Naive B cell (primary cell): ENCODE measurements around the gene FAM131C. TPM values are rescaled to one million over a fixed set of nuclear protein-coding genes. Genes with fewer than 3 reads are reported as not detected.

Source experiments
- ATAC-seq, 2 donors: fragments of 150-1000 bp; cut with Tn5 transposase; 2 replicates each; pipeline ENCODE4 v1.10.0; 2021; ENCODE audit warnings: low read depth in 2 of 2, mild to moderate bottlenecking in 2 of 2, moderate library complexity in 2 of 2
- DNase-seq: peaks from one replicate; pipeline ENCODE4 v3.0.0; 2022
- H3K27ac Mint-ChIP-seq, 6 donors: one replicate each; pipeline ENCODE4 v1.8.0; 2020 to 2022; ENCODE audit warnings: mild to moderate bottlenecking in 6 of 6, mixed read lengths in 6 of 6, moderate library complexity in 5 of 6, inconsistent platforms in 2 of 6
- H3K27me3 Mint-ChIP-seq, 3 donors: one replicate each; pipeline ENCODE4 v1.8.0; 2021 to 2022; ENCODE audit warnings: mixed read lengths in 3 of 3, mild to moderate bottlenecking in 1 of 3
- H3K36me3 Mint-ChIP-seq, 2 donors: one replicate each; pipeline ENCODE4 v1.8.0; 2020 to 2022; ENCODE audit warnings: mixed read lengths in 2 of 2, inconsistent platforms in 1 of 2, mild to moderate bottlenecking in 1 of 2
- H3K4me1 Mint-ChIP-seq, 3 donors: one replicate each; pipeline ENCODE4 v1.8.0; 2020 to 2022; ENCODE audit warnings: mixed read lengths in 3 of 3, inconsistent platforms in 1 of 3, mild to moderate bottlenecking in 1 of 3, moderate library complexity in 1 of 3
- H3K4me3 Mint-ChIP-seq, 8 donors: one replicate each; pipeline ENCODE4 v1.8.0; 2020 to 2022; ENCODE audit warnings: mild to moderate bottlenecking in 8 of 8, mixed read lengths in 8 of 8, moderate library complexity in 8 of 8, inconsistent platforms in 2 of 8
- H3K9me3 Mint-ChIP-seq, 7 donors: one replicate each; pipeline ENCODE4 v1.8.0; 2020 to 2022; ENCODE audit warnings: mixed read lengths in 7 of 7, mild to moderate bottlenecking in 5 of 7, inconsistent platforms in 2 of 7, moderate library complexity in 1 of 7
- polyA plus RNA-seq, 6 donors: library from polyadenylated mRNA; unstranded; fragments of 300-500 nt; fragmentation: Illumina TruSeq; gene quantifications; one replicate each; pipeline ENCODE4 v1.2.3, GENCODE V29; 2021; ENCODE audit warnings: low read depth in 6 of 6

Gene FAM131C
- polyA plus RNA-seq, 6 donors from 2014 or later, result not detected

DNA sequence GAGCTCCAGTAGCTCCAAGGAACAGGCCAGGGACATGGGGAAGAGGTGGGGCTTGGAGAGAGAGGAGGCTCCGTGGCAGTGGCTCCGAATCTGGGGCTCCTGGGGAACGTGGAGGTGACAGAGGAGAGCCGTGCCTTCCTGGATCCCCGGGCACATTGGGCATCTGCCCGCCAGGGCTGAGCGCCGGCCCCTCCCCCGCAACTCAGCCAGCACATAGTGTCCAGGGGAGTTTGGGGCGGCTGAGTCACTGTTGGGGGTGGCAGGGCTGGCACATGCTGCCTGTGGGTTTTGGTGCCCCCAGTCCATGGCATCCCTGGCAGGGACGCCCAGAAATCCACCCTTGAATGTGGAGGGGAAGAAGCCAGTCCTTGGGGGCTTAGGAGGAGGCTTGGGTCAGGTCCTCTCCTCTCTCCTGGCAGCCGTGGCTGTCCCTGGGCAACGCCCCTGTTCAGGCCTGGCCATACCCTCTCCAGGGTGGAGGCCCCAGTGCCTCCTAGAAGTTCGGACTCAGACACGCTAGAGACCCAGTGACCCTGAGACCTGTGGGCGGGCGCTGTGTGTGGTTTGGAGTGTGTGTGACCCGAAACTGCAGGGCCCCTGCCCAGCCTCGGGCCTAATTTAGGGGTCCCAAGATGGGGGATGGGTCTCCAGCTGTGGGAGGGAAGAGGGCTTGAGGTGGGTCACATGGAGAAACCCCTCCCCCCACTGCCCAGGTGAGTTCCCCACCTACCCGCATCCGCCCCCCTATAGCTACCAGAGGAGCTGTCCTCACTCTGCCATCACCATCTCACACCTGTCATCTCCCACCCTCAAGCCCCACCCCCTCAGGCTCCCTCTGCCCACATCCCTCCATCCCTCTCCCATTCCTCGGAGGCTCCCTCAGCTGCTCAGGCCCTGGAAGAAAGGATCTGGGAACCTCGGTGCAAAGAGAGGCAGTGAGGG is 57.2 kb downstream of the FAM131C start:
- ATAC-seq, result no peak
- Mint-ChIP-seq H3K4me1 (peaks cover 11 to 32% (median 26%) of the 10 kb centered on the region in 3 donors), H3K27me3 (peaks cover 0 to 11% (median under 1%) of the 10 kb centered on the region in 3 donors), H3K27ac (no peak overlapping the region), H3K4me3 (no peak overlapping the region), H3K36me3 (no peaks in the 10 kb centered on the region), H3K9me3 (no peaks in the 10 kb centered on the region)
- DNase-seq, result no peak

DNA sequence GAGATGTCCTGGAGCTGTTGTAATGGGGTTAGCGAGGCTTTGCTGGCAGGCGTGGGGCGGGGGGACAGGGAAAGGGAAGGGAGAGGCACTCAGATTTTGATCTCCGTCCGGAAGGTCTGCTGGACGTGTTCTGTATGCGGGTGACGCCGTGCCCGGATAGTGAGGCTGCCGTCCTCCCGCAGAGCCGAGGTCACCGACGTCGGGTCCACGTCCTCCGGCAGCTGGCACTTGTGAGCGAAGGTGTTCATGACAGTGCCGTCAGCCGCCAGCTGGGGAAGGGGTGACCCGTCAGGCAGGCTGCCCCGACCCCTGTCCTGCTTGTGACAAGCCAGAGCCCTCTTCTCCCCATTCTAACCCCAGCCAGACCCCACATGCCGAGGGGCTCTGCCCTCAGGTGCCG is 58.0 kb downstream of the FAM131C start:
- Mint-ChIP-seq H3K4me3 (no peak overlapping the region), H3K36me3 (no peaks in the 10 kb centered on the region)

DNA sequence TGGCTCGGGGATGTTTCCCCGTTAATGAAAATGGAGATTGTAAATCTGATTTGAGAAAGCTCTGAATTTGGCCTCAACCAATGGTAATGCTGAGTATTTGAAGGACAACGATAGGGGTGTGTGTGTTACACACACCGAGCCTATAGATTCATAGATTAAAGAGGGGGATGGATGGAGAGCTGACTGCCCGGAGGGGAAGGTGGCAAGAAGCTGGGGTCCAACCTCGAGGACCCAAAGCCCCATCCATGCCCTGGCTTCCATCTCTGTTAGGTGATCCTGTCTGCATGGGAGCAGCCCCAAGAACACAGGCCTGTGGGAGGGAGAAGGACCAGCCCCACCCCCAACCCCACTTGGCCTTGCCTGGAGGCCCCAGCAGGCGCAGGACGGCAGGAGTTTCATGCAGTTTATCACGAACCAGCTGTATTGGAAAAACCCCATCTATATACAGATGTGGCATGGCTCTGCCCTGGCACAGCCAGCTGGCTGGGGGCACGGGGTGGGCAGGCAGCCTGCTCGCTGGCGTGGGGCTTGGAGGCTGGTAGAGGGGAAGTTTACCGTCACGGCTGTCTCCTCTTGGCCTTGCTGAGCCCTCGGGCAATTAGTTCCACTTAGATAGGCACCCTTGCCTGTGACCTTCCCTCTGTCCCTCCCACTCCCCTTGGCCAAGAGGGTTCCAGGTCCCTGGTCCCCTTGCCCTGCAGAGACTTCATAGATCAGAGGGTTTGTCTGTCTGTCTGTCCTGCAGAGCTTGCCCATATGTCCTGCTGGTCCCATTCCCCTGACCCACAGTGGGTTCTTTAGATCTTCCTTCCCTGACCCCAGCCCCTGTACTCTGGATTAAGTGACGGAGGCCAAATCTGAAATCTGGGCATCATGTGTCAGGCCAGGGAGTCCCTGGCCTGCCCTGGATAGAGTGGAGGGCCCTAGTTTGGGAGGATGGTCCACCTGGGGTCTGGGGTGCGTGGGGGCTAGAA is 58.7 kb downstream of the FAM131C start:
- H3K36me3 Mint-ChIP-seq, result no peaks in the 10 kb centered on the region
- H3K9me3 Mint-ChIP-seq, result no peaks in the 10 kb centered on the region
- H3K27ac Mint-ChIP-seq, result peak overlapping the region in 3 of 6 donors; percentile 63 to 66 (median 64)
- DNase-seq, result no peak
- peak overlapping the region in 6 of 8 donors; percentile 29 to 77 (median 55) for H3K4me3 Mint-ChIP-seq
- H3K27me3 Mint-ChIP-seq, result peaks cover 0 to 11% (median 0%) of the 10 kb centered on the region in 3 donors
- peaks cover 11 to 32% (median 26%) of the 10 kb centered on the region in 3 donors for H3K4me1 Mint-ChIP-seq
- peak; percentile 87 to 90 for ATAC-seq

More for the DNA sequence above, 58.0 kb downstream of the FAM131C start:
- H3K4me1 Mint-ChIP-seq, result peaks cover 11 to 32% (median 26%) of the 10 kb centered on the region in 3 donors
- peaks cover 0 to 10% (median 0%) of the 10 kb centered on the region in 3 donors for H3K27me3 Mint-ChIP-seq
- no peak for ATAC-seq
- H3K9me3 Mint-ChIP-seq, result no peaks in the 10 kb centered on the region
- no peak for DNase-seq
- H3K27ac Mint-ChIP-seq, result peak overlapping the region in 3 of 6 donors; percentile 56 to 66 (median 63)

DNA sequence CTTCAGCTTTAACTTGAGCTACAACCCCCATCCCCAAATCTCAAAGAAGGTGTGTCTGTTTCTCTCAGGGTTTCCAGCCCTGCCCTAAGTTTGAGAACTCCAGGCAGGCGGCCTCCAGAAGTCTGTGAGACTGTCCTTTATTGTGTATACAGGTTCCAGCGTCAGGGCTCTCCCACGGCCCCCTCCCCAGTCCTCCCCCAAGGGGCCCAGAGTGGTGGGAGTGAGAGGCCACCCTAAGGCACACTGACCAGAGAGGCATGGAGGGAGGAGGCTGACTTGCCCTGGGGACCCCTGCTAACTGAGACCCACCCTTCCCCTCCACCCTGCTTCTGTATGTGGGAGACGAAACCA is 59.6 kb downstream of the FAM131C start:
- DNase-seq (no peak), ATAC-seq (no peak)
- Mint-ChIP-seq H3K4me1 (peaks cover 11 to 32% (median 26%) of the 10 kb centered on the region in 3 donors), H3K4me3 (peak overlapping the region in 6 of 8 donors; percentile 36 to 68 (median 60)), H3K36me3 (no peaks in the 10 kb centered on the region), H3K9me3 (no peaks in the 10 kb centered on the region), H3K27me3 (peaks cover 0 to 16% (median 0%) of the 10 kb centered on the region in 3 donors), H3K27ac (peak overlapping the region in 3 of 6 donors; percentile 47 to 64 (median 63))

DNA sequence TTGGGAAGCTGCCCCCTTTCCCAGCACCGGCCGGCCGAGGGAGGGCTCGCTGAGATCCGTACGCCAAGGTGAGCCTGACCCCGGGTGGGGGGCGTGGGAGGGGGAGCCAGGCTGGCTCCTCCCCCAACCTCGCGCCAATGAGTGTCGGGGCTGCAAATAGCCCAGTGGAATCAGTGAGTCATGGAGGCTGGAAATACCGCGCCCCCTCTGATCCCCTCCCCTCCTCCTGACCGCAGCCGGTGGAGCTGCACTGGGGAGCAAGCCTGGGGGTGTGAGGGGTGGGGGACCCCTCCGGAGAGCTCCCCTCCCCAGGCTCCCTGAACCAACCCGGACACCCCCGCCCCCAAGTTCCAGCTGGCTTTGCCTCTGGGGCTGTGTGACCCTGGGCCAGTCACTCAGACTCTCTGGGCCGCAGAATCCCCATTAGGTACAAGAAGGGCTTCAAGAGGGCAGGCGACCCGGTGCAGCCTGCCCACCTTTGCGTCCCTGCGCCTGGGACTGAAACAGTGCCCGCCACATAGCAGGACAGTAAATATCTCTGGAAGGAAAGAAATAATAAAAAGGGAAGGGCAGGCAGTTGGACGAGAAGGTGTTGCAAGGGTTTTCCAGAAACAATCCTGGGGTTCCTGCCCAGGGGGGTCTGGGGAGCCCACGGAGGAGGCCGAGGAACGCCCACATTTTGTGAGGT is 60.1 kb downstream of the FAM131C start:
- Mint-ChIP-seq H3K36me3 (no peaks in the 10 kb centered on the region), H3K27ac (no peak overlapping the region), H3K4me1 (peaks cover 11 to 32% (median 26%) of the 10 kb centered on the region in 3 donors), H3K4me3 (peak overlapping the region; percentile 36 to 68 (median 56)), H3K27me3 (peaks cover 0 to 16% (median 0%) of the 10 kb centered on the region in 3 donors), H3K9me3 (no peaks in the 10 kb centered on the region)
- DNase-seq (no peak), ATAC-seq (peak; percentile 24 to 29)

DNA sequence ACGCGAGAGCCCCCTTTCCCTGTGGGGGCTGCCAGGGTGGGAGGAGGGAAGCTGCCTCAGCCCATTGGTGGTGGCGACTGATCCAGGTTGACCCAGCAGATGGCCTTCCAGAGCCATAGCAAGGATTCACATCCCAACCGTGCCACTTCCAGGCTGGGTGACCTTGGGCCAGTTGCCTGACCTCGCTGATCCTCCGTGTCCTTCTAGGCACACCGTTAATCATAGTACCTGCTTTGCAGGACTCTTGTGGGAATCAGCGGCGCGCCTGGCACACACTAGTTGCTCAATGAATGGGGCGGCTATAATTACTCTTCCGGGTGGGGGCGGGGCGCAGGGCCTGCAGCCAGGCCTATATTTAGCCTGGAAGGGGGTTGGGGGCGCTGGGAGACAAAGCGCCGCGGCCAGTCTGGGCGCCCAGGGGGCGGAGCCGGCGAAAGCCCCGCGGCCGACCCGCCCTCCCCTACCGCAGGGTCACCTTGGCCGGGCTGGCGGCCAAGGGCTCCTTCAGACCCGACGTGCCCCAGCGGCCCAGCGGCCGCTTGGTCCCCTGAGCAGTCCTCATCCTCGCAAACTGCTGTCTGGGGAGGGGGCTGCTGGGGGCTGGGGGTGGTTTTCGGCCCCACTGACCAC is 60.7 kb downstream of the FAM131C start:
- Mint-ChIP-seq H3K4me1 (peaks cover 11 to 32% (median 26%) of the 10 kb centered on the region in 3 donors), H3K4me3 (peak overlapping the region; percentile 15 to 80 (median 50)), H3K27ac (no peak overlapping the region), H3K27me3 (peaks cover 0 to 16% (median 0%) of the 10 kb centered on the region in 3 donors), H3K9me3 (no peaks in the 10 kb centered on the region), H3K36me3 (no peaks in the 10 kb centered on the region)
- peak in 1 of 2 donors; percentile 32 for ATAC-seq
- DNase-seq, result no peak

DNA sequence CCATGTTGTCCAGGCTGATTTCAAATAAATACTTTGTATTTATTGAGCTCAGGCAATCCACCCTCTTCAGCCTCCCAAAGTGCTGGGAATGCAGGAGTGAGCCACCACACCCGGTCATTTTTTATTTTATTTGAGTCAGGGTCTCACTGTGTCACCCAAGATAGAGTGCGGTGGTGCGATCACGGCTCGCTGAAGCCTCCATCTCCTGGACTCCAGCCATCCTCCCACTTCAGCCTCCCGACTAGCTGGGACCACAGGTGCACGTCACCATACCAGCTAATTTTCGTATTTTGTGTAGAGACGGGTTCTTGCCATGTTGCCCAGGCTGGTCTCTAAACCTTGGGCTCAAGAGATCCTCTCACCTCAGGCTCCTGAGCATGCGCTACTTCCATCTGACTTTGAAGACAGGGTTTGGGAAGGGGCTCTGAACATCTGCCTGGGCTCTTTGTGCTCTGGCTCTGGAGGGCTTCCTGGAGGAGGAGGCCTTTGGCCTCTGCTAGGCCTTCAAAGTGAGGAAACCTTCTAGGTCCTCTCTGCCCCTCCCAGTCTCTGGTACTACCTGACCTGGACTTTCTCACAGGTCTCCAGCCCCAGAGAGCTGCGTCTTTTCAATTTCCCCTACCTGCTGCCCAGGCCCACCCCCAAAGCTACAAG is 61.4 kb downstream of the FAM131C start:
- Mint-ChIP-seq H3K36me3 (no peaks in the 10 kb centered on the region), H3K27me3 (peaks cover 0 to 16% (median 0%) of the 10 kb centered on the region in 3 donors)
- no peak for ATAC-seq

DNA sequence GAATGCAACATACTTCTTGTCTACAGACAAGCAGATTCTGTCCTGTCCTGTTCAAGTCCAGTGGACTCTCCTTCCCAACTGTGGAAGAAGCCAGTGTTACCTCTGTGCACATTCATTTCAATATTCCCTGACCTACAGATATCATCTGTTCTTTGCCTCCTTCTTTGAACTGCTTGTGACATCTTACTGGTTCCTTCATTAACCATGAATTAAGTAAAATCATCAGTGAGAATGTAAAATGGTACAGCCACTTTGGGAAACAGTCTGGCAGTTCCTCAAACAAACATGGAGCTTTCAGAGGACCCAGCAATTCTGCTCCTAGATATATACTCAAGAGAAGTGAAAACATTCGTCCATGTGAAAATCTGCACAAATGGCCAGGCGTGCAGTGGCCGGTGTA is 62.6 kb downstream of the FAM131C start:
- peaks cover 0 to 15% (median 3%) of the 10 kb centered on the region in 3 donors for H3K27me3 Mint-ChIP-seq
- ATAC-seq, result no peak
- H3K36me3 Mint-ChIP-seq, result no peaks in the 10 kb centered on the region
- H3K4me3 Mint-ChIP-seq, result no peak overlapping the region
- no peak for DNase-seq
- H3K27ac Mint-ChIP-seq, result no peak overlapping the region
- no peaks in the 10 kb centered on the region for H3K9me3 Mint-ChIP-seq
- peaks cover 23 to 45% (median 41%) of the 10 kb centered on the region in 3 donors for H3K4me1 Mint-ChIP-seq

More for the DNA sequence above, 61.4 kb downstream of the FAM131C start:
- H3K27ac Mint-ChIP-seq, result no peak overlapping the region
- no peak for DNase-seq
- H3K4me1 Mint-ChIP-seq, result peaks cover 11 to 33% (median 28%) of the 10 kb centered on the region in 3 donors
- H3K4me3 Mint-ChIP-seq, result peak overlapping the region in 7 of 8 donors; percentile 15 to 80 (median 54)
- H3K9me3 Mint-ChIP-seq, result no peaks in the 10 kb centered on the region

DNA sequence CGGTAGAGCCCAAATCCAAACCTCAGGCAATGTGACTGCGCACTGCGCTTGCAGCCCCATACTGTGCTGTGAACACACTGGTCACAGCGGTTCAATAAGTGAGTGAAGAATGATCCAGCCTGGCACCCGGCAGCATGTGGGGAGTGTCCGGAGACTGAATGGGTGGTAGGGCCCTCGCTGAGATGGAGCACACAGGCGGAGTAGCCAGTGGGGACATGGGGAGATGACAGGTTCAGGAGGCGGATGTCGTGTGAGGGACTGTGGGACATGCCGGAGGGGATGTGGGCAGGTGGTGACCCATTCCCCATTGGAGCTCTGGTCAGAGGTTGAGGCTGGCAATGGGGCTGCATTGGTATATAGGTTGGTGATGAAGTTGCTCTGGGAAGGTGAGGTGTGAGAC is 63.8 kb downstream of the FAM131C start:
- Mint-ChIP-seq H3K9me3 (no peaks in the 10 kb centered on the region), H3K27me3 (peaks cover 0 to 6% (median 3%) of the 10 kb centered on the region in 3 donors), H3K4me3 (no peak overlapping the region), H3K27ac (peak overlapping the region in 1 of 6 donors; percentile 76), H3K4me1 (peaks cover 28 to 45% (median 45%) of the 10 kb centered on the region in 3 donors), H3K36me3 (no peaks in the 10 kb centered on the region)
- DNase-seq (no peak), ATAC-seq (no peak)

DNA sequence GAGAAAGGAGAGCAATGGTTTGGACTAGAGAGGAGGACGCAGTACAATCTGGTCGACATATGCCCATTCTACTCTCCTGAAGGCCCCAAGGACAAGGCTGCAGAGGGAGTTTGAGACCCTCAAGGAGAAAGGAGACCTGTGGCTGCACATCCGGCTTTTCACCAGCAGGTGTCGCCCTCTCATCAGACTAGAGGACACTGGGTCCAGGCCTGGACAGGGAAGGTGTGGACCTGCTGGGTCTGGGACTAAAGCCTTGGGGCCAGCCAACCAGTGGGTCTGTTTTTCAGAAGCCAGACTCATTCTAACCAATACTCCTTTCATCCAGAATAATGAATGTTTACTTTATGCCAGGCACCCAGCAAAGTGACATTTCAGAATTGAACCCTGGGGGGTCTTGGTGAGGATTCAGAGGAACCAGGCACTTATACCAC is 64.4 kb downstream of the FAM131C start:
- Mint-ChIP-seq H3K36me3 (no peaks in the 10 kb centered on the region), H3K27ac (peak overlapping the region in 1 of 6 donors; percentile 76), H3K9me3 (no peaks in the 10 kb centered on the region), H3K4me3 (peak overlapping the region in 2 of 8 donors; percentile 15 to 49), H3K4me1 (peaks cover 22 to 41% (median 41%) of the 10 kb centered on the region in 3 donors), H3K27me3 (peaks cover 0 to 6% (median 3%) of the 10 kb centered on the region in 3 donors)
- peak; percentile 63 for DNase-seq
- peak; percentile 31 to 52 for ATAC-seq
